ENCODE data around the gene PRELID3B.
"Not testable (repeated sequence)": the region's sequence is repeated elsewhere in the genome, so short reads cannot be mapped to it uniquely, and the experiment has no call there.

The PRELID3B gene

DNA sequence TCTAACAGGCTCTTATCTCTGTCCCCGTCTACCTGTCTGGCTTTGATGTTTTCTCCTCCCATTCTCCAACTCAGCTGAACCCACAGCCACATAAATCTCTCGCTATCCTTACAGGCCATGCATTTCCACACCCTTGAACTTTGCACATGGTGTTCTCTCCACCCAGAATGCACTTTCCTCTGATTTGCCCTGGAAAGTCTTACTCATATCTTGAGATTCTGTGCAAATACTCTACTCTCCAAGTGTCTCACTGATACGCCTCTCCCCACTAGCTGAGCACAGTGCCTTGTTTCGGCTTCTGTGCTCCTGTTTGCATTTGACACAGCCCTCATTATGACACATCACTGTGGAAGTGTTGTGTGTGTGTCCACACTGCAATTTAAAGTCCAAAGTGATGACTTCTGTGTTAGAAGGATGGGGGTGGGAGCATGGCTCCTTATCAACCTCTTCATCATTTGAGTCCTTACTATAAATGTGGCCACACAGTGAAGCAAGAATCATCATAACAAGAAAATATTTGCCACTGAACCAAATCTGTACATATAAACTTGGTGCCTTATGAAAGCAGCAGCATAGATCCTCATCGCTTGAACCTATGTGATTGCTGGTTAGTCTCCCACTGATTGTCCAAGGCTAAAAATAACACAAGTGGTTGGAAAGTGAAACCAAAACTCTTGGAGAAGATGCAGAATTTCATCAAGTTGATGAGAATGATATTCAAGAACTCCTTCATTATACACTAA lies 5.5 kb upstream of the PRELID3B start:
- DNase-seq, result no peak

DNA sequence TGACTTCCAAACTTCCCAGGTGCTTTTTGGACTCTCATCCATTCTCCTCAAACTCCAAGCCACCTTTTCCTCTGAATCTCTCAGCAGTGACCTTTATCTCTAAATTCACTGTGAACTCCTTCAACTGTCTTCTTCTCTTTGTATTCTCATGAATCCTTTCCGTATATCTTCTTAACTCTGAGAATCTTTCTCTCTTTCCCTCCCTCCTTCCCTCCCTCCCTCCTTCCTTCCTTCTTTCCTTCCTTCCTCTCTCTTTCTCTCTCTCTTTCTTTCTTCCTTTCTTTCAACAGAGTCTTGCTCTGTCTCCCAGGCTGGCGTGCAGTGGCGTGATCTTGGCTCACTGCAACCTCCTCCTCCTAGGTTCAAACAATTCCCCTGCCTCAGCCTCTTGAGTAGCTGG lies 4.3 kb upstream of the PRELID3B start:
- no peak for DNase-seq

GRCh38 chr20:59044796-59045195 lies 2.2 kb upstream of the PRELID3B start:
- no peak for DNase-seq

- DNase-seq, result no peak
These were observed 1.7 kb upstream of the PRELID3B start for GRCh38 chr20:59044295-59044694.

DNA sequence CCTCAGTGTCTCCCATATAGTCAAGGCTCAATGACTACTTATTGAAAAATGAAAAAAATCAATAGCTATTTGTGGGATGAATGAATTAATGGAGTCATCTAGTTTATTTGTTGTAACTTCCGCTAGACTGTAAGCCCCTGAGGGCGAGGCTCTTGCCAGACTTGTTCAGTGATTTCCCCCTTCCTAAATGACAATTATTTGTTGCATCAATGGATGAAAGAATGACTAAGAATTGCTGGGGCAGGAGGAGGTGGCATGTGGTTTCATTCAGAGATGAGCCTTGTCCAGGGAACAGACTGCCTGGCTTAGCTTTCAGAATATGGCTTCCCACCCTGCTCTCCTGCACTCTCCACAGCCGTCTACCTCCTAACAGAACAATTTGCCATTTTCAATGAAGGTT lies 1.1 kb upstream of the PRELID3B start:
- peak; percentile 39 for DNase-seq

GRCh38 chr20:59042796-59043631 lies 428 bp upstream of the PRELID3B start:
- peak; percentile 96 for DNase-seq

GRCh38 chr20:59041487-59041886 lies 1.1 kb downstream of the PRELID3B start:
- DNase-seq, result not testable (repeated sequence)

GRCh38 chr20:59040667-59041066 lies 1.9 kb downstream of the PRELID3B start:
- DNase-seq, result no peak

- DNase-seq, result no peak
These were observed 3.4 kb downstream of the PRELID3B start for GRCh38 chr20:59039233-59039632.

DNA sequence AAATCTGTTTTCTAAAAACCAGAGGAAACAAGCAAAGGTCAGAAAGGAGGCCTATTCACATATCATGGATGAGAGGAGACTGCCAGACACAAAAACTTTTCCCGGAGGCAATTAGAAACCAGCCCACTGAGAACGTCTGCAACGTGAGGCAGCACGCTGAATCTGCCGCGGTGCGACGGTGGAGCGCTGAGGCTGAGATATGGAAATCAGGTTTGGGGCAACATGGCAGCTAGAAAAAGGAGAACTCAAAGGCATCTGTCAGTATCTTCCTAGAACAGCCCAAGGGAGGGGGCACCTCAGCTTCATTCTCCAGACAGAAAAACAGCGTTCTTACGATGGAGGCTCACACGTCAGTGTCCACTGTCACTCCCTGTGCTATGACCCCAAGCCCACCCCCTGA lies 5.2 kb downstream of the PRELID3B start:
- no peak for DNase-seq

- DNase-seq, result no peak
These were observed 7.2 kb downstream of the PRELID3B start for GRCh38 chr20:59035381-59035780.

DNA sequence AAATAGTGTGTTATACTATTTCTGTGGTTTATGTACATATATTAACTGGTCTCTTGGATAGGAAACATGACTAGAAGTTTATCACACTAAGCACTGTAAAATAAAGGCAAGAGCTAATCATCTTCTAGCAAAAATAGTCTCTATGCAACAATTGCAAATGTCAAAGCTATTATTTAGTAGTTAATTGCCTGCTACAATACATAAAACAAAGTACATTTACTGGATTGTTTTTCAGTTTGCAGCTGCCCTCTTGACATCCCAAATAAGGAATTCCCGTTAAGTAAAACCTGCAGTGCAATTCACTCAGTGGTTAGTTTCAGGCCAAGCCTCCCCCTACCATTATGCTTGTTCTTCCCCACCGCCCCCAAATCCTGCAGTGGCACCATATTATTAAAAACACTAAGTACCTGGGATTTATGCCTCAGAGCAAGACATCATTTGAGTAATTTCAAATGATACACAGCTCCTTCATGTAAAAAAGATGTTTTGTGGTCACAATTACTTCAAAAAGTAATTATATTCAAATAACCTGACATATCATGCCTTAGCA lies 8.9 kb downstream of the PRELID3B start:
- no peak for DNase-seq

DNA sequence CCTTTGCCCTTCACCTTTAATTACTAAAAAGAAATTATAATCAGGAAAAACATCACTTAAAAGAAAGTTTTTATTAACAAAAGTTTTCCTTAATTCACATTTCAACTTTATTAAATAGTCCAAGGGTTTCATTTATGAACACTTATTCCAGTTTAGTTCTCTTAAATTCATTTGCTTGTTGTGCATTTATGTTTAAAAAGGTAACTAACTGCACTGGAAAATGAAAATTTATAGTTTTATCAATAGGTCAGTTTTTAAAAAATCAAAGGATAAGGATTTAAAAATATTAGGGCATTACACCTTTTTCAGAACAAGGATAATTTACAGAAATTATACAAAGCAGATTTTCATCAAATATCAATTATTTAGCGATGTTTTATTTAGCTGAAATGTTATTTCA lies 9.5 kb downstream of the PRELID3B start:
- no peak for DNase-seq

- DNase-seq, result no peak
These were observed 9.9 kb downstream of the PRELID3B start for GRCh38 chr20:59032713-59033059.

GRCh38 chr20:59032023-59032712 lies 10.4 kb downstream of the PRELID3B start, which contains the start of gene ATP5F1E:
Gene ATP5F1E, minus strand, starts transcription at chr20:59032335. Its CDS starts 84 bp downstream, at chr20:59032251.
- DNase-seq, result peak; percentile 98

GRCh38 chr20:59031564-59032022 lies 11.0 kb downstream of the PRELID3B start:
- DNase-seq, result peak; percentile 49

GRCh38 chr20:59030911-59031563 lies 11.5 kb downstream of the PRELID3B start:
- no peak for DNase-seq

GRCh38 chr20:59028812-59029211 lies 13.8 kb downstream of the PRELID3B start:
- no peak for DNase-seq

- no peak for DNase-seq
These were observed 14.8 kb downstream of the PRELID3B start for GRCh38 chr20:59027741-59028320.

DNA sequence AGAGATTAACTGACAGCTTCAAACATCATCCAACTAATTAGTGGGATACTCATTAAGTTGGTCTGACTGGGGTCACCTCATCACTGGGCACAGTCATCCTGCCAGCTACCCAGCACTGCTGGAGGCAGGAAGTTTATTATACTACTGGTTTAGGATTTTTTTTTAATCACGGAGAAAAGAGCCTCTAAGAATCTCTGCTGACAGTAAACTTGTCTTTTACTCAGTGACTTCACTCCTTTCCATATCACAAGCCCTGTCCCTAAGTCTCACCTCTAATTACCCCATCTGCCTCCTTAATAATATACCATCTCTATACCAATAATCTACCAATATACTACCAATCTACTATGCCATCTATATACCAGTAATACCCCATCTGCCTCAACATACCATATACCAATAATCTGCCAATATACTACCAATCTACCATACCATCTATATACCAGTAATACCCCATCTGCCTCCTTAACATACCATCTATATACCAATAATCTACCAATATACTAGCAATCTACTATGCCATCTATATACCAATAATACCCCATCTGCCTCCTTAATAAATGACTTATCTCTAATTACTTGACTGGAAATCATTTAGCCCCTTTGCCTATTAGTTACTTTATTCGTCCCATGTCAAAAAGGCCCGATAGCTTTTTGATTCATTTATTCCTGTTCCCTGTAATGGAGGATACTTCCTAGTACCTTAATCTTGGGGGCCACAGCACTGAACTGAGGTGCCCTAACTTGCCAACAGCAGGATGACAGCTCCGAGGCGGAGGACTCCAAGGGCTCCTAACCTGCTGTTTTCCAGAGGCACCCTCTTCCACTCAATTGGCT lies 15.5 kb downstream of the PRELID3B start:
- no peak for DNase-seq

DNA sequence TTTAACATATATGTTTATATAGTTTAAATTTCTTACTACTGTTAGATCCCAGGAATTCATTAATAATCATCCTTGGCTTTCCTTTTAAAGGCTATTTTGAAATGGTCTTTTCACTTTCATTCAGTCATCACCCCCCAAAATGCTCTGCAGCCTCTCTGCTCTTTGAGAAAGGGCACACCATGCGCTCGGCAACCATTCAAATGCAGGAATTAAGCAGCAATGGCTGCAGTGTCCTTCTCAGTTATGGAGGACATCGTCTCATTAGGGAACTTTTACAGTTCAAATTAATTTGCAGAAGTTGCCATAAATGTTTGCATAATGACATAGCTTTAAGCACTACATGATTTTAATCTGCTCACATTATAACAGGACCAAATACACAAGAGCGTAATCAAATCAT lies 17.1 kb downstream of the PRELID3B start:
- no peak for DNase-seq

Measured in CD4-positive, alpha-beta T cell treated with Interleukin-12 subunit alpha and Interleukin-12 subunit beta, for 1 hour (primary cell).